UCSD-AML1 (cell line): ENCODE measurements around the gene ARHGAP21.
A peak's percentile ranks its signal among the peaks of the same experiment; 100 is the strongest.

ENCODE experiments used
- DNase-seq: peaks from one replicate; lab custom pipeline; 2025; ENCODE audit not compliant: unreplicated experiment; lab: John Stamatoyannopoulos, UW

ARHGAP21 gene

GRCh38 chr10:24579906-24580305 is 143.8 kb downstream of the ARHGAP21 start:
- DNase-seq, result no peak

GRCh38 chr10:24579448-24579847 is 144.2 kb downstream of the ARHGAP21 start:
- DNase-seq, result no peak

GRCh38 chr10:24575481-24576002 is 148.1 kb downstream of the ARHGAP21 start:
- DNase-seq, result no peak

- DNase-seq, result no peak
Observed at GRCh38 chr10:24574578-24575155, 149.0 kb downstream of the ARHGAP21 start.

GRCh38 chr10:24574161-24574560 is 149.5 kb downstream of the ARHGAP21 start:
- DNase-seq, result no peak

GRCh38 chr10:24571870-24572450 is 151.7 kb downstream of the ARHGAP21 start:
- no peak for DNase-seq

- no peak for DNase-seq
Observed at GRCh38 chr10:24570658-24571426, 152.8 kb downstream of the ARHGAP21 start.

- DNase-seq, result no peak
Observed at GRCh38 chr10:24569828-24570657, 153.6 kb downstream of the ARHGAP21 start.

GRCh38 chr10:24569330-24569796 is 154.3 kb downstream of the ARHGAP21 start:
- DNase-seq, result no peak

GRCh38 chr10:24568042-24568441 is 155.6 kb downstream of the ARHGAP21 start:
- DNase-seq, result no peak

GRCh38 chr10:24561453-24561852 is 162.2 kb downstream of the ARHGAP21 start:
- no peak for DNase-seq

- peak; percentile 59 for DNase-seq
Observed at GRCh38 chr10:24556750-24557742, 166.6 kb downstream of the ARHGAP21 start.

- DNase-seq, result no peak
Observed at GRCh38 chr10:24556126-24556749, 167.4 kb downstream of the ARHGAP21 start.

GRCh38 chr10:24554036-24554435 is 169.7 kb downstream of the ARHGAP21 start:
- no peak for DNase-seq

GRCh38 chr10:24553051-24553612 is 170.6 kb downstream of the ARHGAP21 start:
- no peak for DNase-seq

GRCh38 chr10:24552346-24553016 is 171.2 kb downstream of the ARHGAP21 start:
- DNase-seq, result no peak

GRCh38 chr10:24551161-24551560 is 172.5 kb downstream of the ARHGAP21 start:
- DNase-seq, result no peak

GRCh38 chr10:24550680-24551079 is 173.0 kb downstream of the ARHGAP21 start:
- DNase-seq, result no peak

- no peak for DNase-seq
Observed at GRCh38 chr10:24545585-24545984, 178.1 kb downstream of the ARHGAP21 start.
